ENCODE results near the gene MTCH2.
"Not testable (repeated sequence)": the region's sequence is repeated elsewhere in the genome, so short reads cannot be mapped to it uniquely, and the experiment has no call there.

The MTCH2 gene

GRCh38 chr11:47642099-47642855, at the start of gene MTCH2:
TSS of gene MTCH2 (minus strand) at chr11:47642559. CDS start at chr11:47642465, 94 bp downstream.
- peak; percentile 99 for DNase-seq (ENCODE audit: low read depth, low spot score)

- no peak for DNase-seq (ENCODE audit: low read depth, low spot score)
Observed at GRCh38 chr11:47691979-47692378, 49.6 kb upstream of the MTCH2 start.

- no peak for DNase-seq (ENCODE audit: low read depth, low spot score)
Observed at GRCh38 chr11:47689480-47689879, 47.1 kb upstream of the MTCH2 start.

GRCh38 chr11:47688991-47689390, 46.6 kb upstream of the MTCH2 start:
- no peak for DNase-seq (ENCODE audit: low read depth, low spot score)

- DNase-seq (ENCODE audit: low read depth, low spot score), result no peak
Observed at GRCh38 chr11:47688111-47688510, 45.8 kb upstream of the MTCH2 start.

- DNase-seq (ENCODE audit: low read depth, low spot score), result not testable (repeated sequence)
Observed at GRCh38 chr11:47686704-47687103, 44.3 kb upstream of the MTCH2 start.

- no peak for DNase-seq (ENCODE audit: low read depth, low spot score)
Observed at GRCh38 chr11:47686151-47686550, 43.8 kb upstream of the MTCH2 start.

GRCh38 chr11:47675851-47676250, 33.5 kb upstream of the MTCH2 start:
- no peak for DNase-seq (ENCODE audit: low read depth, low spot score)

GRCh38 chr11:47672283-47672730, 29.9 kb upstream of the MTCH2 start:
- no peak for DNase-seq (ENCODE audit: low read depth, low spot score)

- DNase-seq (ENCODE audit: low read depth, low spot score), result no peak
Observed at GRCh38 chr11:47669856-47670255, 27.5 kb upstream of the MTCH2 start.

- DNase-seq (ENCODE audit: low read depth, low spot score), result no peak
Observed at GRCh38 chr11:47668665-47669064, 26.3 kb upstream of the MTCH2 start.

- no peak for DNase-seq (ENCODE audit: low read depth, low spot score)
Observed at GRCh38 chr11:47667555-47667954, 25.2 kb upstream of the MTCH2 start.

GRCh38 chr11:47667135-47667534, 24.8 kb upstream of the MTCH2 start:
- no peak for DNase-seq (ENCODE audit: low read depth, low spot score)

- DNase-seq (ENCODE audit: low read depth, low spot score), result not testable (repeated sequence)
Observed at GRCh38 chr11:47664936-47665335, 22.6 kb upstream of the MTCH2 start.

GRCh38 chr11:47661245-47661644, 18.9 kb upstream of the MTCH2 start:
- no peak for DNase-seq (ENCODE audit: low read depth, low spot score)

GRCh38 chr11:47659276-47659675, 16.9 kb upstream of the MTCH2 start:
- DNase-seq (ENCODE audit: low read depth, low spot score), result no peak

- no peak for DNase-seq (ENCODE audit: low read depth, low spot score)
Observed at GRCh38 chr11:47656260-47656885, 14.0 kb upstream of the MTCH2 start.

GRCh38 chr11:47651818-47652469, 9.6 kb upstream of the MTCH2 start:
- no peak for DNase-seq (ENCODE audit: low read depth, low spot score)

- DNase-seq (ENCODE audit: low read depth, low spot score), result no peak
Observed at GRCh38 chr11:47649276-47649675, 6.9 kb upstream of the MTCH2 start.

- no peak for DNase-seq (ENCODE audit: low read depth, low spot score)
Observed at GRCh38 chr11:47646019-47646418, 3.7 kb upstream of the MTCH2 start.

GRCh38 chr11:47645500-47645899, 3.1 kb upstream of the MTCH2 start:
- DNase-seq (ENCODE audit: low read depth, low spot score), result no peak

- DNase-seq (ENCODE audit: low read depth, low spot score), result no peak
Observed at GRCh38 chr11:47641600-47642098, 710 bp downstream of the MTCH2 start.

Data from astrocyte of the hippocampus (primary cell).